HepG2 (cell line): ENCODE data around the gene PIGV. TPM values are rescaled to one million over a fixed set of nuclear protein-coding genes. Genes with fewer than 3 reads are reported as not detected.
A peak's percentile ranks its signal among the peaks of the same experiment; 100 is the strongest.

Experiments used
- ARID3A ChIP-seq: IDR thresholded peaks from 2 replicates; pipeline ENCODE4 v1.6.1; 2012; ENCODE audit warnings: low read depth, low read length, improper control_type of control experiment
- HNRNPLL ChIP-seq: fragments of 200-400 bp; formaldehyde crosslinking; IDR thresholded peaks from 2 replicates; pipeline ENCODE4 v1.6.1; 2017; ENCODE audit warnings: mild to moderate bottlenecking, low read depth, low read length; ENCODE audit not compliant: poor library complexity, severe bottlenecking
- MBNL3 ChIP-seq: fragments of 250-450 bp; sonication (Bioruptor Pico); conservative IDR thresholded peaks from 2 replicates; pipeline ENCODE4 v1.8.0; 2022; ENCODE audit warnings: mild to moderate bottlenecking, inconsistent platforms
- PRMT3 ChIP-seq: sonication (generic); formaldehyde crosslinking; IDR thresholded peaks from 2 replicates; pipeline ENCODE4 v1.8.1; 2022; ENCODE audit warnings: low read depth, mild to moderate bottlenecking, moderate library complexity, missing genetic modification reagents, borderline replicate concordance
- ZBTB25 ChIP-seq: IDR thresholded peaks from 2 replicates; pipeline ENCODE4 v1.6.1; 2018; ENCODE audit warnings: missing genetic modification reagents
- ZBTB33 ChIP-seq: sonication (generic); formaldehyde crosslinking; IDR thresholded peaks from 2 replicates; pipeline ENCODE4 v1.4.0; 2020; ENCODE audit warnings: missing genetic modification reagents
- ZBTB7B ChIP-seq: sonication (generic); formaldehyde crosslinking; IDR thresholded peaks from 2 replicates; pipeline ENCODE4 v1.4.0; 2020; ENCODE audit warnings: missing genetic modification reagents
- ZNF20 ChIP-seq: sonication (generic); formaldehyde crosslinking; IDR thresholded peaks from 2 replicates; pipeline ENCODE4 v1.4.0; 2020; ENCODE audit warnings: mild to moderate bottlenecking, moderate library complexity, missing genetic modification reagents
- ZNF281 ChIP-seq: sonication (generic); formaldehyde crosslinking; IDR thresholded peaks from 2 replicates; pipeline ENCODE4 v1.4.0; 2020; ENCODE audit warnings: missing genetic modification reagents, borderline replicate concordance
- ZNF530 ChIP-seq: sonication (generic); formaldehyde crosslinking; IDR thresholded peaks from 2 replicates; pipeline ENCODE4 v1.5.0; 2020; ENCODE audit warnings: low read depth, mild to moderate bottlenecking, missing genetic modification reagents
- ZNF768 ChIP-seq: sonication (generic); formaldehyde crosslinking; IDR thresholded peaks from 2 replicates; pipeline ENCODE4 v1.4.0; 2020; ENCODE audit warnings: missing genetic modification reagents
- polyA plus RNA-seq, 8 experiments: library from polyadenylated mRNA; depleted of rRNA in 3 of 8; stranded (reverse) in 7 of 8; unstranded in 1 of 8; fragments of >200 nt; fragmentation: Illumina TruSeq in 4 of 8; extraction: Trizol in 4 of 8; gene quantifications; 2 replicates each; pipeline versions ENCODE4 v1.2.1 to v1.2.3, GENCODE V29; 2011 to 2016; ENCODE audit warnings: low read depth in 4 of 8, missing spikeins in 1 of 8, mixed read lengths in 1 of 8; ENCODE audit not compliant: insufficient read depth in 1 of 8
- total RNA-seq, 5 experiments: library from RNA; depleted of rRNA; stranded (reverse); fragments of >200 nt; fragmentation: Illumina TruSeq; extraction: Trizol; gene quantifications; 2 replicates each; pipeline ENCODE4 v1.2.3, GENCODE V29; 2016; ENCODE audit warnings: low read depth in 1 of 5
- TF ChIP-seq, protein P1 (sequence below): sonication (generic); formaldehyde crosslinking; IDR thresholded peaks from 2 replicates; pipeline ENCODE4 v1.8.0; 2022; ENCODE audit warnings: mild to moderate bottlenecking, missing genetic modification reagents, moderate library complexity
- TF ChIP-seq, protein P2 (sequence below): sonication (generic); formaldehyde crosslinking; IDR thresholded peaks from 2 replicates; pipeline ENCODE4 v1.5.0; 2020; ENCODE audit warnings: missing genetic modification reagents, mild to moderate bottlenecking, borderline replicate concordance
- TF ChIP-seq, protein P3 (sequence below): sonication (generic); formaldehyde crosslinking; conservative IDR thresholded peaks from 2 replicates; pipeline ENCODE4 v1.4.0; 2020; ENCODE audit warnings: missing genetic modification reagents

PIGV gene
- total and polyA plus RNA-seq, 2 of the 13 experiments (the other 11 are each of a cell fraction or from before 2014, with no cell fraction given), result 13.5 to 22.7 TPM

DNA sequence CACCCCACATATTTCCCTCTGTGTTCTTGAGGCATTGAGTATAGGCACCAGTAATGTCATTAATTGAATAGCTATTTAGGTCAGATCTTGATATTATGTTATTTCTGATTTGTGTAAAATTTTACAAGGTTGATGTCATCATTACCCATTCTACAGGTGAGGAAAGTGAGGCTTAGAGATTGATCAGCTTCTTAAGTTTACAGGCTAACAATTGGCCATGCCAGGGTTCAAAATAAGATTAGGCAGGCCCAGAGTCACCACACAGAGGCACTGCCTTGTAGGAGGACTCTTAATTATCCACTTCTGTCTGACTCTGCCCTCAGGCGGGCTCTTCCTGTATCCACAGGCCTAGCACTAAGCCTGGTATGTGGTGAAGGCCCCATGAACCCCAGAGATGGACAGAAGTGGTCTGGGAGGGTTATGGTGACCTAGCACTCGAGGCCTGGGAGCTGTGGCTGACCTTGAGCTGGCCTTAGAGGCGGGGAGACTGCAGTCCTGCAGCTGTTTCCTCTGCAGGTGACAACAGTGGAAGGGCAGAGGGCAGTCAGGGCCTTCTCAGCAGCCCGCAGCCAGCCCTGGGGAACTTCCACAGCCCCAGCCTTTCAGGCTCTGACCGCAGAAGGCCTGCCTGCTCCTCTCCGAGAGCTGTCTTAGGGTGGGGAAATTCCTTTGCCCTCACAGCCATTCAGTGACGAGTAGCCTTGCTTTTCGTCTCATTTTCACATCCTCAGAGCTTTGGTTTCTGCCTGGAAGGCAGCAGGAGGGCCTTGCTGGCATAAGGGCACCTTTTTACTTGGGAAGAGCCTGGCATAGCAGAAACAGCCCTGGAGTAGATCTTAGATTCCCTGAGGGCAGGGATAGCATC lies 51.0 kb downstream of the PIGV start (continued):
- TF ChIP-seq ARID3A (no peak), ZBTB33 (CRISPR knock-in tag) (no peak; the same call in 1 of the 2 replicates), ZNF768 (peak; percentile 45; the same call in 1 of the 2 replicates), HNRNPLL (no peak), ZBTB7B (CRISPR knock-in tag) (peak; percentile 75; the same call in 1 of the 2 replicates), MBNL3 (CRISPR knock-in tag) (no peak), ZNF20 (CRISPR knock-in tag) (no peak), ZNF530 (no peak), ZBTB25 (CRISPR knock-in tag) (0 out of 2 replicates have a peak, but pooled peaks have one; percentile 45), PRMT3 (CRISPR knock-in tag) (no peak), ZNF281 (peak; percentile 39; the same call in 1 of the 2 replicates)
- TF ChIP-seq, protein P1, sequence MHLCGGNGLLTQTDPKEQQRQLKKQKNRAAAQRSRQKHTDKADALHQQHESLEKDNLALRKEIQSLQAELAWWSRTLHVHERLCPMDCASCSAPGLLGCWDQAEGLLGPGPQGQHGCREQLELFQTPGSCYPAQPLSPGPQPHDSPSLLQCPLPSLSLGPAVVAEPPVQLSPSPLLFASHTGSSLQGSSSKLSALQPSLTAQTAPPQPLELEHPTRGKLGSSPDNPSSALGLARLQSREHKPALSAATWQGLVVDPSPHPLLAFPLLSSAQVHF (CRISPR knock-in tag), result no peak
- TF ChIP-seq, protein P2, sequence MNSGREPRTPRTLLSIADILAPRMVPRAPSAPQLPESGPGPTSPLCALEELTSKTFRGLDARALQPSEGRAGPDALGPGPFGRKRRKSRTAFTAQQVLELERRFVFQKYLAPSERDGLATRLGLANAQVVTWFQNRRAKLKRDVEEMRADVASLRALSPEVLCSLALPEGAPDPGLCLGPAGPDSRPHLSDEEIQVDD, result no peak
- TF ChIP-seq, protein P3, sequence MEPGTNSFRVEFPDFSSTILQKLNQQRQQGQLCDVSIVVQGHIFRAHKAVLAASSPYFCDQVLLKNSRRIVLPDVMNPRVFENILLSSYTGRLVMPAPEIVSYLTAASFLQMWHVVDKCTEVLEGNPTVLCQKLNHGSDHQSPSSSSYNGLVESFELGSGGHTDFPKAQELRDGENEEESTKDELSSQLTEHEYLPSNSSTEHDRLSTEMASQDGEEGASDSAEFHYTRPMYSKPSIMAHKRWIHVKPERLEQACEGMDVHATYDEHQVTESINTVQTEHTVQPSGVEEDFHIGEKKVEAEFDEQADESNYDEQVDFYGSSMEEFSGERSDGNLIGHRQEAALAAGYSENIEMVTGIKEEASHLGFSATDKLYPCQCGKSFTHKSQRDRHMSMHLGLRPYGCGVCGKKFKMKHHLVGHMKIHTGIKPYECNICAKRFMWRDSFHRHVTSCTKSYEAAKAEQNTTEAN (CRISPR knock-in tag), result no peak
